GM10248 (cell line): ENCODE data around the gene PLCB4.

Experiments
- CTCF ChIA-PET: fragments of 300-600 bp; sonication (Branson Sonifier 250); formaldehyde crosslinking; extraction: SDS; loops from one replicate; lab custom pipeline; 2021; ENCODE audit warnings: antibody characterized with exemption; lab: Yijun Ruan, JAX
- POLR2A ChIA-PET: fragments of 350-650 bp; sonication (Branson Sonifier 250); formaldehyde crosslinking; extraction: SDS; loops from one replicate; lab custom pipeline; 2020; ENCODE audit warnings: antibody characterized with exemption; lab: Yijun Ruan, JAX
- DNase-seq: peaks from one replicate; pipeline ENCODE4 v3.0.0; 2012; ENCODE audit errors: extremely low spot score
- TF ChIP-seq, protein P1 (sequence below): IDR thresholded peaks from 2 replicates; pipeline ENCODE4 v1.5.1; 2012; ENCODE audit warnings: mild to moderate bottlenecking, low read depth; ENCODE audit errors: extremely low read depth, missing control alignments, control extremely low read depth

Gene PLCB4

DNA sequence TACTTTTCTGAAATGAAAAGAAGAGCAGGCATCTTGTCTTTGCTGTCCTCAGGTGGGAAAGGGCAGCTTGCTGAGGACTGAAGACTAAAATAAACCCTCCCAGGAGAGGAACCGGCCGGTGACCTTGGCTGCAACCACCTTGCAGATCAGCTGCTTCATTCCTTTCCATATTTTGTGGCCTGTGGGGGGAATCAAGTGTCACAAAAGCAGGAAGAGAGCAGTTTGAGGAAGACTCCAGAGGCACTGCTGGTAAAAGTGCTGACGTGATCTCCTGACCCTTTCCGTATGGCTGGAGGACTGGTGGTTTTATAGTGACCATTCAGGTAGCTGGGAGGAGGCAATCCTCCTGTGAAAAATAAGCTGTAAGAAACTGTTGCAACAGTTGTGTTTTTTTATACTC, 157.0 kb downstream of the PLCB4 start:
- CTCF ChIA-PET = interaction anchor here (0.9 to 1.8 kb wide), 2 partner anchors 10 to 12 kb away, joined by 4 read pairs; no protein-coding TSS in a partner anchor
- POLR2A ChIA-PET = no interaction called here
- DNase-seq = no peak
- TF ChIP-seq, protein P1, sequence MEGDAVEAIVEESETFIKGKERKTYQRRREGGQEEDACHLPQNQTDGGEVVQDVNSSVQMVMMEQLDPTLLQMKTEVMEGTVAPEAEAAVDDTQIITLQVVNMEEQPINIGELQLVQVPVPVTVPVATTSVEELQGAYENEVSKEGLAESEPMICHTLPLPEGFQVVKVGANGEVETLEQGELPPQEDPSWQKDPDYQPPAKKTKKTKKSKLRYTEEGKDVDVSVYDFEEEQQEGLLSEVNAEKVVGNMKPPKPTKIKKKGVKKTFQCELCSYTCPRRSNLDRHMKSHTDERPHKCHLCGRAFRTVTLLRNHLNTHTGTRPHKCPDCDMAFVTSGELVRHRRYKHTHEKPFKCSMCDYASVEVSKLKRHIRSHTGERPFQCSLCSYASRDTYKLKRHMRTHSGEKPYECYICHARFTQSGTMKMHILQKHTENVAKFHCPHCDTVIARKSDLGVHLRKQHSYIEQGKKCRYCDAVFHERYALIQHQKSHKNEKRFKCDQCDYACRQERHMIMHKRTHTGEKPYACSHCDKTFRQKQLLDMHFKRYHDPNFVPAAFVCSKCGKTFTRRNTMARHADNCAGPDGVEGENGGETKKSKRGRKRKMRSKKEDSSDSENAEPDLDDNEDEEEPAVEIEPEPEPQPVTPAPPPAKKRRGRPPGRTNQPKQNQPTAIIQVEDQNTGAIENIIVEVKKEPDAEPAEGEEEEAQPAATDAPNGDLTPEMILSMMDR = no peak

DNA sequence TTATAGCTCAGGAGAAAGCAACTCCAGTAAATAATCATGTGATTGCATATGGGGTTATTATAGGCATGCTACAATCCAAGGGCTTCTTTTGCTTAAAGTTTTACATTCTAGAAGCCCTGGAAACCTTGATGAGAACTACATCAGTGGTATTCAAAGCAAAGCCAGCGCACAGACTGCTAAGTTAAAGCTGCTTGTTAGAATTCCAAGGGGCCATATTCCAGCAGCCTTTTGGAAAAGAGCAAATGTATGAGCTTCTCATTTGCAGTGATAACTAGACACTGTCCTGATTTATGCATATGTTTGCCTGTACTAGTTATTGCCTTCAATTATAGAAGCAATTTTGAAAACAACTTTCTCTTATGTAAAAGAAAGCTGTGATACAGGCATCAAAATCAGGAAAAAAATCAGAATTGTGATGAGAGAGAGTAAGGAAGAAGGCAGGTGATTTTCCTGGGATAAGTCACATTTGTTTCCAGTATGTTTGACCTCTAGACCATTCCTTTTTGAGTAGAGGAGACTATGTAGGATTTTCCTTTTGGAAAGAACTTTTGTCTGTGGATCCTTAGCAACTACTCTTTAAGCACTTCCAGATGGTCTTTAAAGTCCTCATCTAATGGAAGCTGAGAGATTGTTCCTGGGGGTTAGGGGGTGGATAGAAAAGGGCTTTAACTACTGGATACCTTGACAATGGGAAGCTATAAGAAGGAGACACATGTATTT, 159.2 kb downstream of the PLCB4 start:
- DNase-seq = no peak
- ChIA-PET CTCF (interaction anchor here (1.7 kb wide), 1 partner anchor 34 kb away, joined by 3 read pairs; no protein-coding TSS in a partner anchor), POLR2A (no interaction called here)
- TF ChIP-seq, protein P1 = no peak

- DNase-seq = no peak
- TF ChIP-seq, protein P1 = no peak
- CTCF ChIA-PET = interaction anchor here (1.7 kb wide), 1 partner anchor 34 kb away, joined by 3 read pairs; no protein-coding TSS in a partner anchor
- POLR2A ChIA-PET = no interaction called here
These were observed 160.0 kb downstream of the PLCB4 start for GRCh38 chr20:9228774-9229450.

- TF ChIP-seq, protein P1 = no peak
- ChIA-PET CTCF (no interaction called here), POLR2A (no interaction called here)
- DNase-seq = no peak
These were observed 161.5 kb downstream of the PLCB4 start for GRCh38 chr20:9230406-9230805.

DNA sequence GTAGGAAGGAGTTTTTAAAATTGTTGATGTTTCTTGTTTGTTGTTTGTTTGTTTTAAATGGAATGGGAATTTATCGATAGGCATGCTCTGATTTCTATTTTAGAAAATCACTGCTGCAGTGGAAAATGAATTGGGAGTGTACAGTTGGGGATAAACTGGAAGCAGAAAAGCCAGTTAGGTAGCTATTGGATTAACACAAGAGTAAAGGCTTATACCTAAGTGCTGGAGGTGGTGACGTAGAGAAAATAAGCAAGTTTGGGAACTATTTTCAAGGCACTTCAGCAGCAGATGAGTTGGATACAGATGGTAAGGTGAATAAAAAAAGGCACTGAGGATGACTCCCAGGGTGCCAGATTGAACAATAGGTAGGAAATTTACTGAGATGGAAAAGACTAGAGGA, 164.9 kb downstream of the PLCB4 start:
- CTCF ChIA-PET = no interaction called here
- DNase-seq = no peak
- TF ChIP-seq, protein P1 = no peak
- POLR2A ChIA-PET = no interaction called here

DNA sequence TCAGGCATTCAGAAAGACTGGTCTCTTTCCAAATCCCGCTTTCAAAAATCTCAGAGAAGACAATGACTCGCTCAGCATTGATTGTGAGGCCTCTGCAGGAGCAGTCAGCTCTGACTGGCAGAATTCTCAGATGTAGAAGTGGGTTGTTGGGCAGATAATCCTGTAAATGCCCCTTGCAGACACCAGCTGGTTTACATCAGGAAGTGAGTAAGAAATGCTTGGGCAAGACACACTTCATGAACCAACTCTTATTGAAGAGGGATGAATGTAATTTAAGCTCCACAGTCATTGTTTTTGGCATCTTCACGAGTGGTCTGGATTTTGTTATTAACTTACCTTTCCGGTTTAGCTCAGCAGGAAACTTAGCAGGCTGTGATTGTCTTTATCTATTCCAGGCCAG, 166.6 kb downstream of the PLCB4 start:
- CTCF ChIA-PET = interaction anchor here (1.0 to 1.1 kb wide), 2 partner anchors 9 to 12 kb away, joined by 3 to 4 read pairs; no protein-coding TSS in a partner anchor
- no peak for DNase-seq
- TF ChIP-seq, protein P1 = no peak
- POLR2A ChIA-PET = no interaction called here
